HCT116 (cell line): ENCODE results near the gene ACP1. TPM values are rescaled to one million over a fixed set of nuclear protein-coding genes. Genes with fewer than 3 reads are reported as not detected.

Source experiments
- ATAC-seq: fragments of 200-7000 bp; cut with Tn5 transposase; 2 replicates; pipeline ENCODE4 v1.9.1; 2020; ENCODE audit warnings: mild to moderate bottlenecking, moderate library complexity
- BruUV-seq: library from RNA; stranded (reverse); fragments of 400-500 nt; replicated peaks from 2 replicates; lab custom pipeline; 2021; lab: Mats Ljungman, UMichigan
- CTCF ChIA-PET: fragments of 300-600 bp; sonication (Branson Sonifier 250); formaldehyde crosslinking; loops from one replicate; lab custom pipeline; 2021; ENCODE audit warnings: antibody characterized with exemption; lab: Charles Lee
- POLR2A ChIA-PET: fragments of 300-600, 350-600 bp; sonication (Branson Sonifier 250); formaldehyde crosslinking; loops from one replicate; lab custom pipeline; 2021; ENCODE audit warnings: antibody characterized with exemption; lab: Charles Lee
- RAD21 ChIA-PET, 2 experiments: fragments of 300-600 bp; sonication (Branson Sonifier 250); formaldehyde crosslinking; loops; one replicate each; lab custom pipeline; 2023; ENCODE audit warnings: low total read pairs in 2 of 2; ENCODE audit not compliant: uncharacterized antibody in 2 of 2, unreplicated experiment in 2 of 2, low non-redundant PET in 1 of 2; lab: Charles Lee
- DNase-seq: peaks from one replicate; pipeline ENCODE4 v3.0.0-alpha.2; 2010; ENCODE audit warnings: low read depth, low spot score
- H2AFZ ChIP-seq: fragments of 200-600 bp; shearing (Covaris generic), sonication (generic); 2 replicates; pipeline ENCODE4 v1.6.1; 2017; ENCODE audit warnings: low read depth, mixed run types, mixed read lengths, antibody characterized with exemption, low read length; ENCODE audit not compliant: poor library complexity, severe bottlenecking
- H3K27ac ChIP-seq: 2 replicates; pipeline ENCODE4 v1.5.1; 2012; ENCODE audit warnings: low read depth, low read length
- H3K27me3 ChIP-seq: fragments of 200-600 bp; sonication (generic); 2 replicates; pipeline ENCODE4 v1.6.1; 2016; ENCODE audit warnings: mixed run types, low read length, mixed read lengths; ENCODE audit not compliant: insufficient read depth
- H3K36me3 ChIP-seq, 2 experiments: fragments of 200-500 bp in 1 of 2; fragments of 200-600 bp in 1 of 2; sonication (Bioruptor generic) in 1 of 2; sonication (generic) in 1 of 2; 2 replicates each; pipeline versions ENCODE4 v1.5.1 to v1.6.1; 2014 to 2016; ENCODE audit warnings: low read length in 2 of 2, inconsistent platforms in 1 of 2, mixed read lengths in 1 of 2, mixed run types in 1 of 2; ENCODE audit not compliant: insufficient read depth in 2 of 2, control insufficient read depth in 1 of 2
- H3K4me1 ChIP-seq, 2 experiments: fragments of 200-600 bp in 1 of 2; sonication (generic) in 1 of 2; 2 replicates each; pipeline versions ENCODE4 v1.5.1 to v1.6.1; 2012 to 2017; ENCODE audit warnings: low read length in 2 of 2, inconsistent platforms in 1 of 2, mild to moderate bottlenecking in 1 of 2, mixed read lengths in 1 of 2, mixed run types in 1 of 2, moderate library complexity in 1 of 2; ENCODE audit not compliant: insufficient read depth in 2 of 2, control insufficient read depth in 1 of 2
- H3K4me2 ChIP-seq: fragments of 200-600 bp; sonication (generic); 2 replicates; pipeline ENCODE4 v1.6.1; 2017; ENCODE audit warnings: mixed run types, low read length, mixed read lengths
- H3K4me3 ChIP-seq, 2 experiments: fragments of 200-600 bp in 1 of 2; sonication (generic) in 1 of 2; replicated peaks in 1 of 2; 2 replicates each; pipeline ENCODE4 v1.5.1; 2011 to 2016; ENCODE audit warnings: low read length in 2 of 2, control low read depth in 1 of 2, low read depth in 1 of 2, mild to moderate bottlenecking in 1 of 2, mixed read lengths in 1 of 2, mixed run types in 1 of 2
- H3K79me2 ChIP-seq: fragments of 200-600 bp; sonication (generic); 2 replicates; pipeline ENCODE4 v1.6.1; 2017; ENCODE audit warnings: mild to moderate bottlenecking, mixed run types, low read length, moderate library complexity, mixed read lengths; ENCODE audit not compliant: insufficient read depth
- H3K9ac ChIP-seq: fragments of 200-600 bp; sonication (generic); 2 replicates; pipeline ENCODE4 v1.6.1; 2016; ENCODE audit warnings: low read length, mixed read lengths
- H3K9me2 ChIP-seq: fragments of 200-600 bp; sonication (generic), shearing (Covaris generic); 2 replicates; pipeline ENCODE4 v1.6.1; 2017; ENCODE audit warnings: mixed run types, mild to moderate bottlenecking, moderate library complexity; ENCODE audit not compliant: insufficient read depth
- H3K9me3 ChIP-seq, 2 experiments: fragments of 200-500 bp in 1 of 2; fragments of 200-600 bp in 1 of 2; sonication (Bioruptor generic) in 1 of 2; sonication (generic) in 1 of 2; 2 replicates each; pipeline ENCODE4 v1.6.1; 2014 to 2017; ENCODE audit warnings: low read length in 2 of 2, mixed read lengths in 2 of 2, inconsistent platforms in 1 of 2, low read depth in 1 of 2, mild to moderate bottlenecking in 1 of 2, mixed run types in 1 of 2, moderate library complexity in 1 of 2; ENCODE audit not compliant: control insufficient read depth in 1 of 2, insufficient read depth in 1 of 2
- H4K20me1 ChIP-seq: fragments of 200-600 bp; sonication (generic), shearing (Covaris generic); 2 replicates; pipeline ENCODE4 v1.6.1; 2017; ENCODE audit warnings: mixed run types, mild to moderate bottlenecking, moderate library complexity; ENCODE audit not compliant: insufficient read depth
- CEBPB ChIP-seq: IDR thresholded peaks from 2 replicates; pipeline ENCODE4 v1.6.1; 2012; ENCODE audit warnings: low read depth
- EGR1 ChIP-seq: IDR thresholded peaks from 2 replicates; pipeline ENCODE4 v1.6.1; 2012; ENCODE audit warnings: low read depth
- JUND ChIP-seq: IDR thresholded peaks from 2 replicates; pipeline ENCODE4 v1.6.1; 2012
- POLR2A ChIP-seq: IDR thresholded peaks from 2 replicates; pipeline ENCODE4 v1.7.0; 2011; ENCODE audit warnings: borderline replicate concordance; ENCODE audit not compliant: insufficient read depth, insufficient read length; ENCODE audit errors: extremely low read depth
- YY1 ChIP-seq: IDR thresholded peaks from 2 replicates; pipeline ENCODE4 v1.6.1; 2011; ENCODE audit warnings: low read length, low read depth, moderate library complexity, mild to moderate bottlenecking; ENCODE audit not compliant: insufficient replicate concordance; ENCODE audit errors: extremely low read depth
- ZBTB33 ChIP-seq: IDR thresholded peaks from 2 replicates; pipeline ENCODE4 v1.6.1; 2011; ENCODE audit warnings: mild to moderate bottlenecking, low read length, moderate library complexity; ENCODE audit not compliant: insufficient replicate concordance; ENCODE audit errors: extremely low read depth
- intact Hi-C: fragments of 100-400 bp; cut with micrococcal nuclease; formaldehyde crosslinking; loops from 2 replicates; pipeline ENCODE4 v1.10.0; 2022
- total RNA-seq: library from RNA; stranded (reverse); gene quantifications from one replicate; pipeline ENCODE4 v1.2.1, GENCODE V29; 2021; ENCODE audit not compliant: unreplicated experiment

ACP1 gene
- total RNA-seq, 1 experiment from 2014 or later, result 113 TPM

DNA sequence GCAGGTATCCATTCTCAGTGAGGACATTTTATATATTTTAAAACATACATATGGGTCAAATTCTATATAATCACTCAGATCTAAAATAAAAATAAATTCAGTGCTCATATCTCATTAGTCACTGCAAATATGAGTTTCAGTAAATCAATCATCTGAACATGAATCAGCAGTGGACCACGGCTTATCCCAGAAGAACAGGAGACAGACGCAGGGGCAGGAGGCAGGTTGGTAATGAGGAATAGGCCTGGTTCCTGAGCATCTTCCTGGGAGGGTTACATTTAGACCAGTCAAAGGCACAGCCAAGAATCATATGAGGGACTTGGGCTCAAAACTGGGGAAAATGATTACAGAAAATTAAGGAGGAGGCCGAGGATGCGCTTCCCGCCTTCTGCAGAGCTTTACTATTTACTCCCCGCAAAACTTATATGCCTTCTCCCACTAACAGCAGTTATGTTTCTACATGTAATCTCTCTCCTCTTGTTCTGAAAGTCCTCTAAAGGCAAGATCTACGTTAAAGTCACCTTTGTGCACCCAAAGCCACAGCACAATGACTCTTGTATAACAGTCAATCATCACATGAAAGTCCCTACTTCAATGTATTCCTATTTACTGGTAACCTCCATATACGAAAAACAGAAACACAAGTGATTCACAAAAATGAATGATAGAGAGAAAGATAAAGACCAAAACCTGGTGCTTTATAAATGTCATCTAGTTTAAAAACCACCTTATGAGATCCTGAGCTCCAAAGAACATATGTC, 36.0 kb upstream of the ACP1 start:
- POLR2A ChIA-PET, result no interaction called here
- H3K27ac ChIP-seq, result no peak overlapping the region
- intact Hi-C loops, result no loop called here

More for the DNA sequence above, 36.0 kb upstream of the ACP1 start:
- H3K79me2 ChIP-seq, result no peaks in the 10 kb centered on the region
- DNase-seq, result no peak
- H3K9me3 ChIP-seq, result no peaks in the 10 kb centered on the region
- no peak overlapping the region for H3K4me2 ChIP-seq
- no peaks in the 10 kb centered on the region for H3K4me1 ChIP-seq
- H2AFZ ChIP-seq, result no peak overlapping the region
- TF ChIP-seq POLR2A (no peak), JUND (no peak), EGR1 (no peak), ZBTB33 (no peak), YY1 (no peak), CEBPB (no peak)
- H3K36me3 ChIP-seq, result peaks cover 0 to 3% of the 10 kb centered on the region in 2 experiments; a peak in 2 of 4 replicates
- H4K20me1 ChIP-seq, result no peaks in the 10 kb centered on the region
- RAD21 ChIA-PET, result no interaction called here
- H3K9ac ChIP-seq, result no peak overlapping the region
- no peak overlapping the region for H3K4me3 ChIP-seq
- no TSS peak for BruUV-seq
- CTCF ChIA-PET, result no interaction called here
- H3K27me3 ChIP-seq, result no peaks in the 10 kb centered on the region
- ATAC-seq, result no peak
- no peaks in the 10 kb centered on the region for H3K9me2 ChIP-seq
